CD4-positive, alpha-beta memory T cell (primary cell): ENCODE measurements around the gene MICAL3. TPM values are rescaled to one million over a fixed set of nuclear protein-coding genes. Genes with fewer than 3 reads are reported as not detected.

Experiments
- CTCF ChIA-PET: fragments of 350-600 bp; sonication (Branson Sonifier 250); formaldehyde crosslinking; loops from one replicate; lab custom pipeline; 2021; ENCODE audit warnings: inconsistent platforms; ENCODE audit not compliant: partially characterized antibody; lab: Charles Lee
- POLR2A ChIA-PET: fragments of 350-600 bp; sonication (Branson Sonifier 250); formaldehyde crosslinking; loops from one replicate; lab custom pipeline; 2021; ENCODE audit not compliant: partially characterized antibody; lab: Charles Lee
- DNase-seq, 5 donors: peaks; one replicate each; pipeline versions ENCODE4 v3.0.0 to v3.0.0-alpha.2; 2020 to 2022; ENCODE audit warnings: mixed read lengths in 1 of 5
- H3K27ac ChIP-seq: one replicate; pipeline ENCODE4 v1.7.0; 2013; ENCODE audit warnings: low read depth, low read length
- H3K27me3 ChIP-seq: 2 replicates; pipeline ENCODE4 v1.7.0; 2013; ENCODE audit warnings: mild to moderate bottlenecking, low read length, moderate library complexity; ENCODE audit not compliant: insufficient read depth
- H3K36me3 ChIP-seq: 2 replicates; pipeline ENCODE4 v1.7.0; 2013; ENCODE audit warnings: mild to moderate bottlenecking, low read length, moderate library complexity; ENCODE audit not compliant: insufficient read depth
- H3K4me1 ChIP-seq: 2 replicates; pipeline ENCODE4 v1.7.0; 2013; ENCODE audit warnings: mild to moderate bottlenecking, low read length, moderate library complexity; ENCODE audit not compliant: insufficient read depth
- H3K4me3 ChIP-seq, 2 donors: one replicate each; pipeline ENCODE4 v1.7.0; 2013; ENCODE audit warnings: low read length in 2 of 2, mild to moderate bottlenecking in 1 of 2
- H3K9me3 ChIP-seq, 2 donors: one replicate each; pipeline ENCODE4 v1.7.0; 2013; ENCODE audit warnings: low read length in 2 of 2, control low read depth in 1 of 2; ENCODE audit not compliant: control insufficient read depth in 1 of 2
- H3K27ac Mint-ChIP-seq, 7 donors: one replicate each; pipeline ENCODE4 v1.8.0; 2020 to 2021; ENCODE audit warnings: mixed read lengths in 7 of 7, mild to moderate bottlenecking in 6 of 7, inconsistent platforms in 3 of 7, moderate library complexity in 3 of 7
- H3K27me3 Mint-ChIP-seq, 2 donors: one replicate each; pipeline ENCODE4 v1.8.0; 2020 to 2021; ENCODE audit warnings: mixed read lengths in 2 of 2
- H3K36me3 Mint-ChIP-seq, 2 donors: one replicate each; pipeline ENCODE4 v1.8.0; 2020 to 2021; ENCODE audit warnings: mixed read lengths in 2 of 2, inconsistent platforms in 1 of 2, mild to moderate bottlenecking in 1 of 2
- H3K4me1 Mint-ChIP-seq, 4 donors: one replicate each; pipeline ENCODE4 v1.8.0; 2020 to 2021; ENCODE audit warnings: mixed read lengths in 4 of 4, mild to moderate bottlenecking in 1 of 4
- H3K4me3 Mint-ChIP-seq, 8 donors: one replicate each; pipeline ENCODE4 v1.8.0; 2020 to 2021; ENCODE audit warnings: mixed read lengths in 8 of 8, mild to moderate bottlenecking in 7 of 8, moderate library complexity in 6 of 8, inconsistent platforms in 3 of 8
- H3K9me3 Mint-ChIP-seq, 8 donors: one replicate each; pipeline ENCODE4 v1.8.0; 2020 to 2021; ENCODE audit warnings: mixed read lengths in 8 of 8, mild to moderate bottlenecking in 5 of 8, inconsistent platforms in 3 of 8, moderate library complexity in 1 of 8
- intact Hi-C: fragments of 100-400 bp; cut with micrococcal nuclease; formaldehyde crosslinking; loops from one replicate; pipeline ENCODE4 v1.15.1; 2023
- polyA plus RNA-seq, 2 donors: library from polyadenylated mRNA; unstranded; fragments of 300-500 nt; fragmentation: Illumina TruSeq; gene quantifications; one replicate each; pipeline ENCODE4 v1.2.3, GENCODE V29; 2021
- total RNA-seq, 2 experiments: library from RNA; stranded (reverse); gene quantifications; one replicate each; pipeline ENCODE4 v1.2.3, GENCODE V29; 2021

MICAL3 gene
- total and polyA plus RNA-seq, 4 experiments from 2014 or later, result 0.97 to 28.9 (median 14.4) TPM

- Mint-ChIP-seq H3K9me3 (no peaks in the 10 kb centered on the region), H3K27me3 (no peaks in the 10 kb centered on the region), H3K4me1 (peaks cover 44 to 85% (median 62%) of the 10 kb centered on the region in 4 donors), H3K36me3 (peaks cover 0 to 12% of the 10 kb centered on the region in 2 donors), H3K4me3 (peak overlapping the region; percentile 71 to 99 (median 98)), H3K27ac (peak overlapping the region; percentile 30 to 99 (median 79))
- H3K4me1 ChIP-seq, result peaks cover 77% of the 10 kb centered on the region
- no peaks in the 10 kb centered on the region for H3K27me3 ChIP-seq
- no peaks in the 10 kb centered on the region for H3K36me3 ChIP-seq
- no peak for DNase-seq
- CTCF ChIA-PET, result interaction anchor here (2.1 to 3.5 kb wide), 3 partner anchors 11 to 36 kb away, joined by 12 to 31 read pairs (median 12); no protein-coding TSS in a partner anchor
- POLR2A ChIA-PET, result interaction anchor here (0.8 to 4.4 kb wide), 4 partner anchors 9 to 298 kb away, joined by 3 to 20 read pairs (median 8); no protein-coding TSS in a partner anchor
- peak overlapping the region; percentile 93 for H3K27ac ChIP-seq
- H3K4me3 ChIP-seq, result no peak overlapping the region
- H3K9me3 ChIP-seq, result no peaks in the 10 kb centered on the region
- intact Hi-C loops, result loop anchor here (5.0 kb wide), 1 partner anchor 141 kb away; the partner anchor contains the start of gene BCL2L13
Measured at GRCh38 chr22:17778412-17778976, 245.9 kb downstream of the MICAL3 start.

- intact Hi-C loops, result loop anchor here (1.0 to 5.0 kb wide), 3 partner anchors 10 to 300 kb away; partner anchors contain the start of genes BCL2L13 and PEX26
- H3K36me3 Mint-ChIP-seq, result peaks cover 0 to 13% of the 10 kb centered on the region in 2 donors
- Histone ChIP-seq H3K27me3 (no peaks in the 10 kb centered on the region), H3K4me1 (peaks cover 86% of the 10 kb centered on the region), H3K9me3 (no peaks in the 10 kb centered on the region), H3K27ac (peak overlapping the region; percentile 93), H3K4me3 (peak overlapping the region; percentile 88 to 98), H3K36me3 (no peaks in the 10 kb centered on the region)
- no peaks in the 10 kb centered on the region for H3K9me3 Mint-ChIP-seq
- ChIA-PET CTCF (interaction anchor here (0.6 to 2.5 kb wide), 5 partner anchors 10 to 294 kb away, joined by 3 to 12 read pairs (median 8); no protein-coding TSS in a partner anchor), POLR2A (interaction anchor here (0.8 to 4.4 kb wide), 3 partner anchors 12 to 298 kb away, joined by 3 to 20 read pairs (median 10); no protein-coding TSS in a partner anchor)
- peaks cover 48 to 85% (median 68%) of the 10 kb centered on the region in 4 donors for H3K4me1 Mint-ChIP-seq
- peak overlapping the region; percentile 88 to 99 (median 98) for H3K4me3 Mint-ChIP-seq
- DNase-seq, result no peak
- H3K27me3 Mint-ChIP-seq, result no peaks in the 10 kb centered on the region
- peak overlapping the region; percentile 94 to 99 (median 98) for H3K27ac Mint-ChIP-seq
Measured at GRCh38 chr22:17777717-17778044, 246.7 kb downstream of the MICAL3 start.

- Histone ChIP-seq H3K27ac (peak overlapping the region; percentile 93), H3K4me3 (peak overlapping the region; percentile 88 to 98), H3K9me3 (no peaks in the 10 kb centered on the region), H3K27me3 (no peaks in the 10 kb centered on the region), H3K4me1 (peaks cover 90% of the 10 kb centered on the region), H3K36me3 (no peaks in the 10 kb centered on the region)
- Mint-ChIP-seq H3K4me1 (peaks cover 49 to 90% (median 71%) of the 10 kb centered on the region in 4 donors), H3K27ac (peak overlapping the region; percentile 94 to 99 (median 98)), H3K4me3 (peak overlapping the region; percentile 88 to 99 (median 98)), H3K9me3 (no peaks in the 10 kb centered on the region), H3K27me3 (no peaks in the 10 kb centered on the region), H3K36me3 (peaks cover 0 to 13% of the 10 kb centered on the region in 2 donors)
- CTCF ChIA-PET, result interaction anchor here (1.6 to 2.5 kb wide), 4 partner anchors 8 to 35 kb away, joined by 8 to 12 read pairs (median 10); no protein-coding TSS in a partner anchor
- intact Hi-C loops, result loop anchor here (1.0 to 5.0 kb wide), 3 partner anchors 10 to 300 kb away; partner anchors contain the start of genes BCL2L13 and PEX26
- POLR2A ChIA-PET, result interaction anchor here (0.6 to 4.4 kb wide), 5 partner anchors 8 to 35 kb away, joined by 3 to 20 read pairs (median 10); no protein-coding TSS in a partner anchor
- peak; percentile 71 to 82 (median 77) for DNase-seq
Measured at GRCh38 chr22:17777005-17777716, 247.2 kb downstream of the MICAL3 start.

- peaks cover 87% of the 10 kb centered on the region for H3K4me1 ChIP-seq
- intact Hi-C loops, result loop anchor here (5.0 kb wide), 1 partner anchor 139 kb away; the partner anchor contains the start of gene BCL2L13
- peak overlapping the region; percentile 81 to 99 (median 96) for H3K4me3 Mint-ChIP-seq
- H3K27me3 Mint-ChIP-seq, result no peaks in the 10 kb centered on the region
- H3K27ac ChIP-seq, result peak overlapping the region; percentile 57
- no peaks in the 10 kb centered on the region for H3K9me3 ChIP-seq
- H3K36me3 ChIP-seq, result no peaks in the 10 kb centered on the region
- DNase-seq, result peak in 3 of 5 donors; percentile 20 to 55 (median 22)
- H3K27me3 ChIP-seq, result no peaks in the 10 kb centered on the region
- no peaks in the 10 kb centered on the region for H3K9me3 Mint-ChIP-seq
- POLR2A ChIA-PET, result interaction anchor here (1.9 to 2.0 kb wide), 2 partner anchors 10 kb away, joined by 10 to 11 read pairs; no protein-coding TSS in a partner anchor
- no peak overlapping the region for H3K4me3 ChIP-seq
- peaks cover 51 to 92% (median 74%) of the 10 kb centered on the region in 4 donors for H3K4me1 Mint-ChIP-seq
- H3K36me3 Mint-ChIP-seq, result peaks cover 0 to 13% of the 10 kb centered on the region in 2 donors
- CTCF ChIA-PET, result interaction anchor here (1.6 to 6.8 kb wide), 4 partner anchors 9 to 33 kb away, joined by 8 to 58 read pairs (median 10); no protein-coding TSS in a partner anchor
- H3K27ac Mint-ChIP-seq, result peak overlapping the region; percentile 88 to 98 (median 96)
Measured at GRCh38 chr22:17775781-17776465, 248.4 kb downstream of the MICAL3 start.

- DNase-seq, result no peak
- intact Hi-C loops, result loop anchor here (5.0 kb wide), 1 partner anchor 138 kb away; the partner anchor contains the start of gene BCL2L13
- H3K27me3 Mint-ChIP-seq, result no peaks in the 10 kb centered on the region
- H3K9me3 Mint-ChIP-seq, result no peaks in the 10 kb centered on the region
- Histone ChIP-seq H3K9me3 (no peaks in the 10 kb centered on the region), H3K27ac (peak overlapping the region; percentile 57), H3K27me3 (no peaks in the 10 kb centered on the region), H3K4me3 (no peak overlapping the region), H3K4me1 (peaks cover 84% of the 10 kb centered on the region), H3K36me3 (no peaks in the 10 kb centered on the region)
- peak overlapping the region; percentile 87 to 98 (median 94) for H3K27ac Mint-ChIP-seq
- H3K4me3 Mint-ChIP-seq, result peak overlapping the region; percentile 83 to 99 (median 92)
- H3K36me3 Mint-ChIP-seq, result peaks cover 0 to 13% of the 10 kb centered on the region in 2 donors
- peaks cover 50 to 91% (median 73%) of the 10 kb centered on the region in 4 donors for H3K4me1 Mint-ChIP-seq
- ChIA-PET CTCF (interaction anchor here (6.8 kb wide), 1 partner anchor 10 kb away, joined by 58 read pairs; no protein-coding TSS in a partner anchor), POLR2A (interaction anchor here (0.9 to 3.2 kb wide), 2 partner anchors 10 to 11 kb away, joined by 3 to 19 read pairs; no protein-coding TSS in a partner anchor)
Measured at GRCh38 chr22:17774926-17775685, 249.3 kb downstream of the MICAL3 start.
